ENCODE measurements around the gene CACNA1C.

Gene CACNA1C

DNA sequence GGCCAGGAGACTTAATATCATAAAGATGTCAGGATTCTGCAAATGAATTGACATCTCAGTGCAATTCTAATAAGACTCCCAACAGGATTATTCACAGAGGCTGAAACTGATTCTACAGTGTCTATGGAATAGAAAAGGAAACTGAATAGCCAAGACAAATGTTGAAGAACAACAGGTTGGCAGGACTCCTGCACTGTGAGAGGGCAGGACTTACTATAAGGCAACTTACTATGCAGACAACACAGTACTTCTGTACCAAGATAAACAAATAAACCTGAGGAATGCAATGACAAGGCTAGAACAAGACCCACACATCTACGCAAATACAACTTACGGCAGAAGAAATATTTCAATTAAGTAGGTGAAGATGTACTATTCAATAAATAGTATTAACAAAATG lies 609.7 kb downstream of the CACNA1C start:
- DNase-seq, result no peak

- no peak for DNase-seq
These were observed 612.2 kb downstream of the CACNA1C start for GRCh38 chr12:2664721-2665577.

DNA sequence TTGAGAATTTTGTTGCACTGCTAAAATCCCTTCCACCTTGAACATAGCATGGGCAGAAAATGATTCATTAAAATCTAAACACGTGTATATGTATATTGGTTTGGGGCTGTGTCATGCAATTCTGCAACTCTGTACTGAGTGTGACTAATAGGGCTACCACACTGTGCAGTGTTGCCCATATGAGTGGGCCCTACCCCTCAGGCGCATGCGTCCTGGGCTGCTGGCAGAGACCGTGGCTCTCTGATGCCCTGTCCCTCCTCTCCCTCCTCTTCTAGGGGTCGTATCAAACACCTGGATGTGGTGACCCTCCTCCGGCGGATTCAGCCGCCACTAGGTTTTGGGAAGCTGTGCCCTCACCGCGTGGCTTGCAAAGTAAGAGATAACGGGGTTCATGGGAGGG lies 613.6 kb downstream of the CACNA1C start:
- no peak for DNase-seq

GRCh38 chr12:2666846-2667245 lies 614.1 kb downstream of the CACNA1C start:
- no peak for DNase-seq

- DNase-seq, result no peak
These were observed 615.1 kb downstream of the CACNA1C start for GRCh38 chr12:2667716-2668440.

DNA sequence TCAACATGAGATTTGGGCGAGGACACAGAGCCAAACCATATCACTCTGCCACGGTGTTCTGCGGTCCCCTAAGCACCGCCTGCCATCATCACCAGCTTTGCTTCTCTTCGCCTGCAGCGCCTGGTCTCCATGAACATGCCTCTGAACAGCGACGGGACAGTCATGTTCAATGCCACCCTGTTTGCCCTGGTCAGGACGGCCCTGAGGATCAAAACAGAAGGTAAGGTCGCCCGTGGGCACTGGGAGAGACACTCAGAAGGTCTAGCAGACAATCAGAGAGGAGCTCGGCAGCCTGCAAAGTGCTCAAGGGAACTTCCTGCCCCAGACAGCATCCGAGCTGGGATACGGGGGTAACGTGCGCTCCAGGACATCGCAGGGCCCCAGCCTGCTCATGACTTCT lies 616.0 kb downstream of the CACNA1C start:
- DNase-seq, result no peak

- no peak for DNase-seq
These were observed 616.8 kb downstream of the CACNA1C start for GRCh38 chr12:2669560-2669959.

- DNase-seq, result no peak
These were observed 620.1 kb downstream of the CACNA1C start for GRCh38 chr12:2672863-2673262.

- DNase-seq, result no peak
These were observed 621.4 kb downstream of the CACNA1C start for GRCh38 chr12:2673966-2674810.

DNA sequence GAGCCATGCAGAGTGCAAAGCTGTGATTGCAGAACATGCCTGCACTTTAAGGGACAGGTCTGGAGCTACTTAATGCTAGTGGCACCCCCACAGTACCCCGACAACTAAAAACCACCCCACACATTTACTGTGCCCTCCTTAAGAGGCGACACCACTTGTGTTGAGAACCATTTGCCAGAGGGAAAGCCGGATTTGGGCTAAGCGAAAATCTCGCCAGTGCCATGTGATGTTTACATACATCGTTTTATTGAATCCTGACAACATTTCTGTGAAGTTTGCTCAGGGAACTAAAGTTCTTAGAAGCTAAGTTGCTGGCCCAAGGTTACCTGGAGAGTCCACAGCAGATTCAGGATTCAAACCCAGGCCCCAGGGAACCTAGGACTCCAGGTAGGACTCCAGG lies 623.0 kb downstream of the CACNA1C start:
- DNase-seq, result no peak

GRCh38 chr12:2677142-2677880 lies 624.5 kb downstream of the CACNA1C start:
- DNase-seq, result no peak

- no peak for DNase-seq
These were observed 625.6 kb downstream of the CACNA1C start for GRCh38 chr12:2678426-2678825.

DNA sequence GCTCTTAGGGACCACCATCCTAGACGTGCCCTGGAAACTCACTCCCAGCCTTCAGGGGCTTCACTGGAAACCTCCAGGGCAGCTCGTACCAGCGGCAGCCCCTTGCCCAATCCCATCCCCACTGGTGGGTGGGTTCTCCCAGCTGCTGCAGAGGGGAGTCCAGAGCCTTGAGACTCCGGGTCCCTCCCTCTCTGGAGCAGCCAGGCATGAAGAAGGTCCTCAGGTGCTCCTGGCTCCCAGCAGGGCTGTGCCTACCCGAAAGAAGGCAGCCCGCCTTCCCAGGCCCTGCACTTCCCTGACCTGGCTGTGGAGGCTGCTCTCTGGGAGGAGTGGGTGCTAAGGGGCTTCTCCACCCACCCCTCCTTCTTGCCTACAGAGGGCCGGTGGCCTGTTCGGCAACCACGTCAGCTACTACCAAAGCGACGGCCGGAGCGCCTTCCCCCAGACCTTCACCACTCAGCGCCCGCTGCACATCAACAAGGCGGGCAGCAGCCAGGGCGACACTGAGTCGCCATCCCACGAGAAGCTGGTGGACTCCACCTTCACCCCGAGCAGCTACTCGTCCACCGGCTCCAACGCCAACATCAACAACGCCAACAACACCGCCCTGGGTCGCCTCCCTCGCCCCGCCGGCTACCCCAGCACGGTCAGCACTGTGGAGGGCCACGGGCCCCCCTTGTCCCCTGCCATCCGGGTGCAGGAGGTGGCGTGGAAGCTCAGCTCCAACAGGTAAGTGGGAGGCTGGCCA lies 626.5 kb downstream of the CACNA1C start:
- DNase-seq, result no peak

DNA sequence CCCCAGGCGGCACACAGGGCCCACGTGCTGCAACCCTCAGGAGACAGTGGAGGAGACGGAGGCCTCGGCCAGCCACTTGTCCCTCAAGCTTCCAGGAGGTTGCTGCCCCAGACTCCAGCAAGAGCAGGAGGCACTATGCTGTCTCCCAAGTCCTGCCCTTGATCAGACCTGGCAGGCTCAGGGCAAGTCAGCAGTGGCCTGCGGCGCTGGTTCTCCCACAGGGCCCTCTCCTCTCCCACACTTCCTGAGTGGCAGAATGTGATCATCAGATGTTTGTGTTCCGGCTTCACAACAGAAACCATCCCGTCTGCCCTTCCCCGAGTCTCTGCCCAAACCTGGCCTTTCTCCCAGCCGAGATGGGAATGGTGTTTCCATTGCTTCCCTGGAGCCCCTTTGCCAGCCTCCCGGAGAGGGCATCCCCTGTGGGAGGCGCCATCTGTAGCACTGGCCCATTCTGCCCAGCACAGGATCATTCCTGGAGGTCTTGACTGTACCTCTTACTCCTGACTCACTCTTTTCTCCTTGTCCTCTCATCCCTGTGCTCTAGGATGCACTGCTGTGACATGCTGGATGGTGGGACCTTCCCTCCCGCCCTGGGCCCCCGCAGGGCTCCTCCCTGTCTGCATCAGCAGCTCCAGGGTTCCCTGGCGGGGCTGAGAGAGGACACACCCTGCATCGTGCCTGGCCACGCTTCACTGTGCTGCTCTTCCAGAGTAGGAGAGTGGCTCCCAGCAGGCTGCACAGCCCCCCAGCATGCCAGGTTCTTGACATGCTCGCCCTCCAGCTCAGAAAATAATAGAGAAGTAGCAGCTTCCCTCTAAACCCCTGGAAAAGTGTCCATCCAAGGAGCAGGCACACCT lies 627.3 kb downstream of the CACNA1C start:
- DNase-seq, result no peak

DNA sequence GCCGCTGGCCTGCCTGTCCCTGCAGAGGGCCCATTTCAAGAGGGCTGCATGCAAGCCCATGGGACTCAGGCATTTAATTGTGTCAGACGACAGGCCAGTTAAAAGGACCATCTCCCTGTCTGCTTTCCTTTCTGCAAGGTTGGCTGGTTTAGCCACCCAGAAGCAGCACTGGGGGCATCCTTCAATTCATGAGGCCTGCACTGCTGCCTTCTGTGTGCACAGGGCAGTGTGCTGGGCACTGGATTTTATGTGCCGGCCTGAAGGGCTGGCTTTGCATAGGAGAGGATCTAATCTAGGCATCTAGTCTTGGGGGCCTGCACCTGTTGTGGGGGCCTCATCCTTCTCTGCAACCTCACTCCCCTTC lies 627.9 kb downstream of the CACNA1C start:
- no peak for DNase-seq

- no peak for DNase-seq
These were observed 628.8 kb downstream of the CACNA1C start for GRCh38 chr12:2681450-2682205.

DNA sequence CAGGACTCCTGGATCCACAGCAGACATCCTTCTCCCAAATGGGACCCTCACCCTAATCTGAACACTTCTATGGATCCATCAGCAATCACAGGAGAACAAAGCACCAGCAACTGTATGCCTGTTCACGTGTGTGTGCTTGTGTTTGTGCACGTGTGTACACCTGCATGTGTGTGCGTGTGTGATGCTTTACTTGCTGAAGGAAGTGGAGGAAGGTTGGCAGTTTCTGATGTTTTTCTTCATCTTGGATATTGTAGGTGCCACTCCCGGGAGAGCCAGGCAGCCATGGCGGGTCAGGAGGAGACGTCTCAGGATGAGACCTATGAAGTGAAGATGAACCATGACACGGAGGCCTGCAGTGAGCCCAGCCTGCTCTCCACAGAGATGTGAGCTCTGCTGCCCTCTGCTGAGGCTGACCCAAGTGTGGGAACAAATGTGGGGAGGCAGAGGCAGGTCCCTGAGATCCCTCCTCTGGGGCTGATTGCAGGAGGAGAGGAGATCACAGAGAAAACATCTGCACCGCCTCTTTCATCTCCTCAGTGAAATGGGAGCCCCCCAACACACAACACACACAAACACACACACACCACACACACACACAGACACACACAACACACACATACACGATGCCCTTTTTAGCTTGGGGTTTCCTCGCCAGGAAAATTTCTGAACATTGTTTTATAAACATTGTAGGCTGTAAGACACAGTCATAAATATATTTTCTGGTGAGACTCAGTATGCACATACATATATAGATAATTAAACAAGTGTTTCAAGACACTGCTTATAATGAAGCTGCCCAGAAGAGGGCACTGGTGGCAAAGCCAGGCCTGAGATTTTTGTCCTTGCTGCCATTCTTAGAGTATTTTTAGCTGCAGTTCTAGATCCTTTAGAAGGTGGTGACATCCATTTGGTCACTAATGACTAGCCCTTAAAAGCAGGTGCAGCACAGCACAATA lies 629.8 kb downstream of the CACNA1C start:
- DNase-seq, result peak; percentile 34

DNA sequence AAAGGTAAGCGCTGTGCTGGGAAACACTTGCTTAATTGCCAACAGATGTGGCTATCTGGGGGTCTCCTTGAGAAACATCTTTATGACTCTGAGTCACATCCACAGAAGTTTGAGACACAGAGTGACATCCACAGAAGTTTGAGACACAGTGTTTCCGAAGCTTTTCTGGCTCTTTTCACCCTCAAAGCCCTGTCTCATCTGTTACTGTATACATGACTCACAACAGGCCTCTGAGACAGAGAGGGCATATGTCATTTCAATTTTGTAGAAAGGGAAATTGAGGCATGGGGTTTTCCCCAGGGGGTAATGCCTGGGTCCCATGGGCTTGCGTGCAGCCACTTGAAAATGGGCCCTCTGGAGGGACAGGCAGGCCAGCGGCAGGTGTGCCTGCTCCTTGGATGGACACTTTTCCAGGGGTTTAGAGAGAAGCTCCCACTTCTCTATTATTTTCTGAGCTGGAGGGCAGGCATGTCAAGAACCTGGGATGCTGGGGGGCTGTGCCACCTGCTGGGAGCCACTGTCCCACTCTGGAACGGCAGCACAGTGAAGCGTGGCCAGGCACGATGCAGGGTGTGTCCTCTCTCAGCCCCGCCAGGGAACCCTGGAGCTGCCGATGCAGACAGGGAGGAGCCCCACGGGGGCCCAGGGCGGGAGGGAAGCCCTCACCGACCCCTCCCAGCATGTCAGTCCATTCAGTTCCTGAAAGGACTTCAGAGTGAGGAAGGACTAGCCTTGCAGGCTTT lies 630.7 kb downstream of the CACNA1C start:
- DNase-seq, result no peak
